DND-41 (cell line): ENCODE results near the gene EMSY.

Experiments
- EZH2 ChIP-seq: IDR thresholded peaks from 3 replicates; pipeline ENCODE4 v1.6.1; 2012; ENCODE audit warnings: borderline replicate concordance, low read depth, mild to moderate bottlenecking, moderate library complexity, low read length, inconsistent platforms; ENCODE audit not compliant: severe bottlenecking
- TF ChIP-seq, protein P1 (sequence below): IDR thresholded peaks from 2 replicates; pipeline ENCODE4 v1.5.1; 2012; ENCODE audit warnings: borderline replicate concordance, low read length, moderate library complexity, mild to moderate bottlenecking; ENCODE audit not compliant: poor library complexity, severe bottlenecking; ENCODE audit errors: extremely low read depth

DNA sequence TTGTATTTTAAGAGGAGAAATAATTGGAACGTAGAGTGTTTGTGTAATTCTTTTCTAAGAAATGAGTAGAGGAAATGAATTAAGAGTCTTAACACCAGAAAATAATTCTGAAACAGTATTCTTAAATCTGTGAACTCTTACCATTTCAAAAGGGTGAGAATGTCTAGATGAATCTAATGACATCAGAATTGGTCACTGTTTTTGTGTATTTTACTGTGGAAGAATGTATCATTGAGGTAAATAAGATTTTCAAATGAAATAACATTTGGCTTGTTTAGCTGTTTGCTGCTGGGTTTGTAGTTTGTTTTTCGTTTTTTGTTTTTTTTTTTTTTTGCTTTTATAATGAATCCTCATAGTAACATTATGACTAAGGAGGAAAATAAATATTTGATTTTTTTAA is 97.6 kb downstream of the EMSY start:
- TF ChIP-seq, protein P1, sequence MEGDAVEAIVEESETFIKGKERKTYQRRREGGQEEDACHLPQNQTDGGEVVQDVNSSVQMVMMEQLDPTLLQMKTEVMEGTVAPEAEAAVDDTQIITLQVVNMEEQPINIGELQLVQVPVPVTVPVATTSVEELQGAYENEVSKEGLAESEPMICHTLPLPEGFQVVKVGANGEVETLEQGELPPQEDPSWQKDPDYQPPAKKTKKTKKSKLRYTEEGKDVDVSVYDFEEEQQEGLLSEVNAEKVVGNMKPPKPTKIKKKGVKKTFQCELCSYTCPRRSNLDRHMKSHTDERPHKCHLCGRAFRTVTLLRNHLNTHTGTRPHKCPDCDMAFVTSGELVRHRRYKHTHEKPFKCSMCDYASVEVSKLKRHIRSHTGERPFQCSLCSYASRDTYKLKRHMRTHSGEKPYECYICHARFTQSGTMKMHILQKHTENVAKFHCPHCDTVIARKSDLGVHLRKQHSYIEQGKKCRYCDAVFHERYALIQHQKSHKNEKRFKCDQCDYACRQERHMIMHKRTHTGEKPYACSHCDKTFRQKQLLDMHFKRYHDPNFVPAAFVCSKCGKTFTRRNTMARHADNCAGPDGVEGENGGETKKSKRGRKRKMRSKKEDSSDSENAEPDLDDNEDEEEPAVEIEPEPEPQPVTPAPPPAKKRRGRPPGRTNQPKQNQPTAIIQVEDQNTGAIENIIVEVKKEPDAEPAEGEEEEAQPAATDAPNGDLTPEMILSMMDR: no peak
- TF ChIP-seq EZH2: no peak
